ENCODE measurements around the gene SMC1B.
"Not testable (repeated sequence)": the region's sequence is repeated elsewhere in the genome, so short reads cannot be mapped to it uniquely, and the experiment has no call there.

Gene SMC1B

DNA sequence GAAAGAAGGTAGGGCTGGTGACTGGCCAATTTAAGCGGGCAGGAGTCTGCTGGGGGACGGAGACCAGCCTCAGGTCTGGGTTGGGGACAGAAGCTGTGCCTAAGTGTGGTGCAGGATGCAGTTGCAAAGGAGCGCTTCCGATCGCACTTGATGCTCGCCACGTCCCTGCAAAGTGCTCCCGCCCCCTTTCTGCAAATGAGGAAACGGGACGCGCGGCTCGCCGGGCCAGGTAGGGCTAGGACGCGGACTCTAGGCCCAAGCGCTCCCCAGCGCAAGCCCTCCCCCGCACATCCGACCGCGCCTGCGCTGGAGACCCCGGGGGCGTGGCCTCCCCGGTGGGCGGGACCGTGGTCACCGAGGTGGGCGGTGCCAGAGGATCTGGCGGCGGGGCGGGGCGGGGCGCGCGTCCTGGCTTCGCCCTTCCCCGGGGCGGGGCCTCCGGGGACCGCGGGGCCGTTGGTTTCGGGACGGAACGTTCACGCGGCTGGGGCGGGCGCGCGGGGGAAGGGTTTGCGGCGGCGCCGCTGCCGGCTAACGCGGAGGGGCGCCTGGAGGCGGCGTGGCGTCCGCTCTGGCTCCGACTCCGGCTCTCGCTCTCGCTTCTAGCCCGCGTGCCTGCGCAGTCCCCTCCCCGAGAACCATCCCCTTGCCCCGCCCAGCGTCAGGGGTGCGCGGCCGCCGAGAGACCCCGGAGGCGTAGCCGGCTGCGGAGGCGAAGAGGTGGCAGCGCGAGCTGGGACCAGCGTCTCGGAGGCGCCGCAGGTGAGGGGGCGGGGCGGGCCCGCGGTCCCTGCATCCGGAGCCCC, 103.8 kb downstream of the SMC1B start, which contains the start of gene FAM118A:
Gene FAM118A (plus strand): TSS at position 513 of the 806 bp plus-strand sequence. CDS start 12,446 bp downstream, outside the sequence.
- peak within 1 kb of the TSS; percentile 85 for H3K4me3 Mint-ChIP-seq
- DNase-seq (ENCODE audit: low spot score in 2 of 2) (peak; percentile 93 to 99), ATAC-seq (replicated peaks; ENCODE audit: extremely low read depth, poor library complexity, severe bottlenecking) (peak; percentile 86)
- H3K9me3 Mint-ChIP-seq, result no peaks in the 10 kb centered on the region
- peaks cover 42% of the 10 kb centered on the region for H3K4me1 Mint-ChIP-seq
- H3K27me3 Mint-ChIP-seq, result no peaks in the 10 kb centered on the region
- peak within 1 kb of the TSS; percentile 92 for H3K27ac Mint-ChIP-seq (ENCODE audit: low read depth)
- peaks cover 13% of the 10 kb centered on the region for H3K36me3 Mint-ChIP-seq (ENCODE audit: insufficient read depth)

DNA sequence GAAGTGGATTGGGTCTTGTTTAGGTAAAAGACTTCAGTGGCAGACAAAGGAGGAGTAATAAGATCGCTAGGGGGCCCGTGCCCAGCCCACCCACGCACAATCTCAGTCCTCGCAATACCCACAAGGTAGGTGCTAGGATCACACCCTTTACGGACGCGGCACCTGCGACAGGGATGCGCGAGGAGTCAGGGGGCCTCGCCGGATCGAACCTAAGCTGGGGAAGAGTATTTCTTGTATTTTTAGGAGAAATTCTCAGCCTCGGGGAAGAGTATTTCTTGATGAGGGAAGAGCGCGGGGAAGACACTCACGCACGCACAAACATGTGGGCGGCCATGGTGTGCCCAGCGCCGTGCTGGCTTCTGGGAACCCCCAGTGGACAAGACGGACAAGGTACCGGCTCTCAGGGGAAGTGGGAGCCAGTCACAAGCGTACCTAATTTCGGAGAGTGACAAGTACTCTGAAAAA, 104.4 kb downstream of the SMC1B start:
- no peak for ATAC-seq (replicated peaks; ENCODE audit: extremely low read depth, poor library complexity, severe bottlenecking)
- peaks cover 36% of the 10 kb centered on the region for H3K4me1 Mint-ChIP-seq
- no peak for DNase-seq (ENCODE audit: low spot score in 2 of 2)
- H3K27me3 Mint-ChIP-seq, result no peaks in the 10 kb centered on the region
- H3K9me3 Mint-ChIP-seq, result no peaks in the 10 kb centered on the region
- H3K4me3 Mint-ChIP-seq, result peak overlapping the region; percentile 85
- peaks cover 13% of the 10 kb centered on the region for H3K36me3 Mint-ChIP-seq (ENCODE audit: insufficient read depth)
- H3K27ac Mint-ChIP-seq (ENCODE audit: low read depth), result peak overlapping the region; percentile 92

DNA sequence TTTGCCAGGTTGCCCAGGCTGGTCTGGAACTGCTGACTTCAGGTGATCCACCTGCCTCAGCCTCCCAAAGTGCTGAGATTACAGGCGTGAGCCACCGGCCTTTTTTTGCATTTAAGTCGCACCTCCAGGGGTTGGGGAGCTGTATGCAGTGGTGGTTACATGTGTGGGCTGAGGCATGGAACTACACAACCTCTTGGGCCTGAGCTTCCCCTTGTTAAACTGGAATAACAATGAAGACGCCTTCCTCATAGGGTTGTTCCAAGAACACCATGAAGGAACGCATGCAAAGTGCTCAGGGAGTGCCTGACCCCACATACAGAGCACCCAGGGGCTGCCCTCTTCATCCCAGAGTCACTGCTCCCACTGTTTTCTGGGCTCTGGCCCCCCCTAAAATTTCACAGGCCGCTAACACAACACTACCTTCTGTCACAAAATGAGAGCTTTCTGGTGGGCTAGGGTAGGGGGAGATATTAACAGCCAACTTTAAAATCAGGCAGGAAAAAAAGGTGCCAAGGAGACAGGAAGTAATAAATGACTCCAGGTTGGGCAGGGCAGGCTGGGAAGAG, 104.9 kb downstream of the SMC1B start:
- H3K36me3 Mint-ChIP-seq (ENCODE audit: insufficient read depth), result peaks cover 13% of the 10 kb centered on the region

DNA sequence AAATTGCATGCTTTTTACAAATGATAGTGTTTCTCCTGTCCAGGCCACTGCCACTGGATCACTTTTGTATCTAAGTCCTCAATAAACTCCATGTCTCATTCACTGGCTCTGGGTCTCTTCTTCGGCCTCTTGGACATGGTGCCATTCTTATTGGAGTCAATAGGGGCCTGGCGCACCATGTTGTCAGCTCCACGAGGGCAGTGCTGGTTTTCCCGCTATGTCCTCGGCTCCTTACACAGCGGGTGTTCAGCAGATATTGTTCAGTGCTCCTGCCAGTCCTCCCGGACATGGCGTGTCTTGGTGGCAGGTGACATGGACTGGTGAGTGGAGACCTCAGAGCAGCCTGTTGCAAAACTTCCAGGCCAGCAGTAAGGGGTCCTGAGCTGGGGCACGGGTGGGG, 107.3 kb downstream of the SMC1B start:
- Mint-ChIP-seq H3K27me3 (no peaks in the 10 kb centered on the region), H3K27ac (ENCODE audit: low read depth) (no peak overlapping the region), H3K9me3 (no peaks in the 10 kb centered on the region), H3K4me1 (peaks cover 18% of the 10 kb centered on the region), H3K4me3 (no peak overlapping the region), H3K36me3 (ENCODE audit: insufficient read depth) (peaks cover 8% of the 10 kb centered on the region)
- DNase-seq (ENCODE audit: low spot score in 2 of 2), result no peak
- ATAC-seq (replicated peaks; ENCODE audit: extremely low read depth, poor library complexity, severe bottlenecking), result no peak

More for the DNA sequence above, 104.9 kb downstream of the SMC1B start:
- Mint-ChIP-seq H3K27me3 (no peaks in the 10 kb centered on the region), H3K27ac (ENCODE audit: low read depth) (peak overlapping the region; percentile 92), H3K4me3 (peak overlapping the region; percentile 85), H3K4me1 (peaks cover 36% of the 10 kb centered on the region), H3K9me3 (no peaks in the 10 kb centered on the region)
- DNase-seq (ENCODE audit: low spot score in 2 of 2) (no peak), ATAC-seq (replicated peaks; ENCODE audit: extremely low read depth, poor library complexity, severe bottlenecking) (no peak)

- Mint-ChIP-seq H3K27ac (ENCODE audit: low read depth) (no peak overlapping the region), H3K27me3 (no peaks in the 10 kb centered on the region), H3K4me1 (peaks cover 12% of the 10 kb centered on the region), H3K36me3 (ENCODE audit: insufficient read depth) (peaks cover 8% of the 10 kb centered on the region), H3K9me3 (no peaks in the 10 kb centered on the region), H3K4me3 (no peak overlapping the region)
- no peak for DNase-seq (ENCODE audit: low spot score in 2 of 2)
- no peak for ATAC-seq (replicated peaks; ENCODE audit: extremely low read depth, poor library complexity, severe bottlenecking)
Measured at GRCh38 chr22:45305456-45306075, 107.8 kb downstream of the SMC1B start.

- DNase-seq (ENCODE audit: low spot score in 2 of 2) (no peak), ATAC-seq (replicated peaks; ENCODE audit: extremely low read depth, poor library complexity, severe bottlenecking) (no peak)
- Mint-ChIP-seq H3K36me3 (ENCODE audit: insufficient read depth) (peaks cover 8% of the 10 kb centered on the region), H3K27me3 (no peaks in the 10 kb centered on the region), H3K4me3 (no peak overlapping the region), H3K9me3 (no peaks in the 10 kb centered on the region), H3K4me1 (peaks cover 9% of the 10 kb centered on the region), H3K27ac (ENCODE audit: low read depth) (no peak overlapping the region)
Measured at GRCh38 chr22:45304971-45305370, 108.4 kb downstream of the SMC1B start.

DNA sequence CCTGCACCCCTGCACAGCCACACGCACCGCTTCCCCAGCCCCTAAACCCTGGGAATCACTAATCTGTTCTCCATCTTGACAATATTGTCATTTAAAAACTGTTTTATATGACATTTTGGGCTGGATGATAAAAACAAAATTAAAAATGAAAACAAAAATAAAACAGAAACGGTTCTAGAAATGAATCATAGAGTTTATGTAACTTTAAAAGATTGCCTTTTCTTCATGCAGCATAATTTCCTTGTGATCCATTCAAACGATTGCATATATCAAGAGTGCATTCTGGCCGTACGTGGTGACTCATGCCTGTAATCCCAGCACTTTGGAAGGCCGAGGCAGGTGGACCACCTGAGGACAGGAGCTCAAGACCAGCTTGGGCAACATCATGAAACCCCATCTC, 110.2 kb downstream of the SMC1B start:
- H3K4me1 Mint-ChIP-seq, result no peaks in the 10 kb centered on the region
- ATAC-seq (replicated peaks; ENCODE audit: extremely low read depth, poor library complexity, severe bottlenecking) (no peak), DNase-seq (ENCODE audit: low spot score in 2 of 2) (no peak)
- H3K4me3 Mint-ChIP-seq, result no peak overlapping the region
- no peaks in the 10 kb centered on the region for H3K27me3 Mint-ChIP-seq
- H3K27ac Mint-ChIP-seq (ENCODE audit: low read depth), result no peak overlapping the region
- H3K9me3 Mint-ChIP-seq, result no peaks in the 10 kb centered on the region
- no peaks in the 10 kb centered on the region for H3K36me3 Mint-ChIP-seq (ENCODE audit: insufficient read depth)

- Mint-ChIP-seq H3K27ac (ENCODE audit: low read depth) (no peak overlapping the region), H3K9me3 (no peaks in the 10 kb centered on the region)
- DNase-seq (ENCODE audit: low spot score in 2 of 2), result no peak
Measured at GRCh38 chr22:45302751-45303150, 110.6 kb downstream of the SMC1B start.

GRCh38 chr22:45298934-45299505, 114.4 kb downstream of the SMC1B start:
- Mint-ChIP-seq H3K9me3 (no peaks in the 10 kb centered on the region), H3K27ac (ENCODE audit: low read depth) (no peak overlapping the region), H3K4me1 (peaks cover 8% of the 10 kb centered on the region), H3K27me3 (no peaks in the 10 kb centered on the region), H3K36me3 (ENCODE audit: insufficient read depth) (no peaks in the 10 kb centered on the region), H3K4me3 (no peak overlapping the region)
- ATAC-seq (replicated peaks; ENCODE audit: extremely low read depth, poor library complexity, severe bottlenecking), result no peak
- DNase-seq (ENCODE audit: low spot score in 2 of 2), result no peak

More at GRCh38 chr22:45302751-45303150, 110.6 kb downstream of the SMC1B start:
- Mint-ChIP-seq H3K4me3 (no peak overlapping the region), H3K36me3 (ENCODE audit: insufficient read depth) (no peaks in the 10 kb centered on the region), H3K4me1 (no peaks in the 10 kb centered on the region), H3K27me3 (no peaks in the 10 kb centered on the region)
- no peak for ATAC-seq (replicated peaks; ENCODE audit: extremely low read depth, poor library complexity, severe bottlenecking)

DNA sequence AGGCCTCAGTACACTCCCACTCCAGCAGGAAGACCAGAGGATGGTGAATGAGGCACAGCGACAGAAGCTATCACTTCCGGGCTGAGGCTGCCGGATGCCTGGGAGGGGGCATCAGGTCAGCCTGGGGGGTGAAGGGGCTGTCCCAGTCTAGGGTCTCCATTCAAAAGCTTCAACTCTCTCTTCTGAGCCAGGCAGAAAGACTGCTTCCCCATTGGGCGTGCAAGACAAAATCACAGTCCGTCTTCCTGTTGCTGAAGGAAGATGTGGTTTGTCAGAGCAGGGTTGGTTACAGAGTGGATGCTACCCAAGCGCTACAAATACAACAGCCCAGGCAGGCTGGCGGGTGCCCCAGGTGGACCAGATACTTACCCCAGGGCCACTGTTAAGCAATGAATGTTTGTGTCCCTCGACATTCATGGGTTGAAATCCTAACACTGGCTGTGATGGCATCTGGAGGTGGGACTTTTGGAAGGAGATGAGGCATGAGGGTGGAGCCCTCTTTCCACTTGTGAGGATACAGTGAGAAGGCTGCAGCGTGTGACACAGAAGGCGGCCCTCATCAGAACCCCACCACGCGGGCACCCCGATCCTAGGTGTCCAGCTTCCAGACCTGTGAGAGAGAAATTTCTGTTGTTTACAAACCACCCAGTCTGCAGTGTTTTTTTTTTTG, 116.6 kb downstream of the SMC1B start:
- peak overlapping the region; percentile 77 for H3K27ac Mint-ChIP-seq (ENCODE audit: low read depth)
- DNase-seq (ENCODE audit: low spot score in 2 of 2) (peak in 1 of 2 donors; percentile 27), ATAC-seq (replicated peaks; ENCODE audit: extremely low read depth, poor library complexity, severe bottlenecking) (peak; percentile 93)
- H3K36me3 Mint-ChIP-seq (ENCODE audit: insufficient read depth), result peaks cover 2% of the 10 kb centered on the region
- peaks cover 8% of the 10 kb centered on the region for H3K4me1 Mint-ChIP-seq
- H3K27me3 Mint-ChIP-seq, result no peaks in the 10 kb centered on the region
- no peaks in the 10 kb centered on the region for H3K9me3 Mint-ChIP-seq
- H3K4me3 Mint-ChIP-seq, result no peak overlapping the region

GRCh38 chr22:45295492-45295891, 117.9 kb downstream of the SMC1B start:
- Mint-ChIP-seq H3K27me3 (no peaks in the 10 kb centered on the region), H3K36me3 (ENCODE audit: insufficient read depth) (peaks cover 2% of the 10 kb centered on the region), H3K9me3 (no peaks in the 10 kb centered on the region), H3K4me1 (peaks cover 8% of the 10 kb centered on the region), H3K4me3 (no peak overlapping the region), H3K27ac (ENCODE audit: low read depth) (no peak overlapping the region)
- ATAC-seq (replicated peaks; ENCODE audit: extremely low read depth, poor library complexity, severe bottlenecking) (no peak), DNase-seq (ENCODE audit: low spot score in 2 of 2) (no peak)

- H3K4me3 Mint-ChIP-seq; H3K36me3 Mint-ChIP-seq (ENCODE audit: insufficient read depth); H3K9me3 Mint-ChIP-seq; H3K27ac Mint-ChIP-seq (ENCODE audit: low read depth); ATAC-seq (replicated peaks; ENCODE audit: extremely low read depth, poor library complexity, severe bottlenecking); H3K4me1 Mint-ChIP-seq; H3K27me3 Mint-ChIP-seq; DNase-seq (ENCODE audit: low spot score in 2 of 2): not testable (repeated sequence)
Measured at GRCh38 chr22:45295004-45295403, 118.4 kb downstream of the SMC1B start.

Measured in central memory CD8-positive, alpha-beta T cell (primary cell).